Measurements from ENCODE around the gene FZD1.

Gene FZD1

DNA sequence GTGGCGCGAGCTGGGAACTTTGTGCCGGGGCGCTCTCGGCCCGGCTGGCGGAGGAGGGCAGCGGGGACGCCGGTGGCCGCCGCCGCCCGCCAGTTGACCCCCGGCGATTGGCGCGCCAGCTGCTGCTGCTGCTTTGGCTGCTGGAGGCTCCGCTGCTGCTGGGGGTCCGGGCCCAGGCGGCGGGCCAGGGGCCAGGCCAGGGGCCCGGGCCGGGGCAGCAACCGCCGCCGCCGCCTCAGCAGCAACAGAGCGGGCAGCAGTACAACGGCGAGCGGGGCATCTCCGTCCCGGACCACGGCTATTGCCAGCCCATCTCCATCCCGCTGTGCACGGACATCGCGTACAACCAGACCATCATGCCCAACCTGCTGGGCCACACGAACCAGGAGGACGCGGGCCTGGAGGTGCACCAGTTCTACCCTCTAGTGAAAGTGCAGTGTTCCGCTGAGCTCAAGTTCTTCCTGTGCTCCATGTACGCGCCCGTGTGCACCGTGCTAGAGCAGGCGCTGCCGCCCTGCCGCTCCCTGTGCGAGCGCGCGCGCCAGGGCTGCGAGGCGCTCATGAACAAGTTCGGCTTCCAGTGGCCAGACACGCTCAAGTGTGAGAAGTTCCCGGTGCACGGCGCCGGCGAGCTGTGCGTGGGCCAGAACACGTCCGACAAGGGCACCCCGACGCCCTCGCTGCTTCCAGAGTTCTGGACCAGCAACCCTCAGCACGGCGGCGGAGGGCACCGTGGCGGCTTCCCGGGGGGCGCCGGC, 870 bp downstream of the FZD1 start:
- DNase-seq (ENCODE audit: low spot score): peak; percentile 66

DNA sequence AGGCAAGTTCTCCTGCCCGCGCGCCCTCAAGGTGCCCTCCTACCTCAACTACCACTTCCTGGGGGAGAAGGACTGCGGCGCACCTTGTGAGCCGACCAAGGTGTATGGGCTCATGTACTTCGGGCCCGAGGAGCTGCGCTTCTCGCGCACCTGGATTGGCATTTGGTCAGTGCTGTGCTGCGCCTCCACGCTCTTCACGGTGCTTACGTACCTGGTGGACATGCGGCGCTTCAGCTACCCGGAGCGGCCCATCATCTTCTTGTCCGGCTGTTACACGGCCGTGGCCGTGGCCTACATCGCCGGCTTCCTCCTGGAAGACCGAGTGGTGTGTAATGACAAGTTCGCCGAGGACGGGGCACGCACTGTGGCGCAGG, 1.4 kb downstream of the FZD1 start:
- DNase-seq (ENCODE audit: low spot score): no peak

DNA sequence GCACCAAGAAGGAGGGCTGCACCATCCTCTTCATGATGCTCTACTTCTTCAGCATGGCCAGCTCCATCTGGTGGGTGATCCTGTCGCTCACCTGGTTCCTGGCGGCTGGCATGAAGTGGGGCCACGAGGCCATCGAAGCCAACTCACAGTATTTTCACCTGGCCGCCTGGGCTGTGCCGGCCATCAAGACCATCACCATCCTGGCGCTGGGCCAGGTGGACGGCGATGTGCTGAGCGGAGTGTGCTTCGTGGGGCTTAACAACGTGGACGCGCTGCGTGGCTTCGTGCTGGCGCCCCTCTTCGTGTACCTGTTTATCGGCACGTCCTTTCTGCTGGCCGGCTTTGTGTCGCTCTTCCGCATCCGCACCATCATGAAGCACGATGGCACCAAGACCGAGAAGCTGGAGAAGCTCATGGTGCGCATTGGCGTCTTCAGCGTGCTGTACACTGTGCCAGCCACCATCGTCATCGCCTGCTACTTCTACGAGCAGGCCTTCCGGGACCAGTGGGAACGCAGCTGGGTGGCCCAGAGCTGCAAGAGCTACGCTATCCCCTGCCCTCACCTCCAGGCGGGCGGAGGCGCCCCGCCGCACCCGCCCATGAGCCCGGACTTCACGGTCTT, 1.9 kb downstream of the FZD1 start:
- no peak for DNase-seq (ENCODE audit: low spot score)

DNA sequence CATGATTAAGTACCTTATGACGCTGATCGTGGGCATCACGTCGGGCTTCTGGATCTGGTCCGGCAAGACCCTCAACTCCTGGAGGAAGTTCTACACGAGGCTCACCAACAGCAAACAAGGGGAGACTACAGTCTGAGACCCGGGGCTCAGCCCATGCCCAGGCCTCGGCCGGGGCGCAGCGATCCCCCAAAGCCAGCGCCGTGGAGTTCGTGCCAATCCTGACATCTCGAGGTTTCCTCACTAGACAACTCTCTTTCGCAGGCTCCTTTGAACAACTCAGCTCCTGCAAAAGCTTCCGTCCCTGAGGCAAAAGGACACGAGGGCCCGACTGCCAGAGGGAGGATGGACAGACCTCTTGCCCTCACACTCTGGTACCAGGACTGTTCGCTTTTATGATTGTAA, 2.5 kb downstream of the FZD1 start:
- DNase-seq (ENCODE audit: low spot score): no peak

DNA sequence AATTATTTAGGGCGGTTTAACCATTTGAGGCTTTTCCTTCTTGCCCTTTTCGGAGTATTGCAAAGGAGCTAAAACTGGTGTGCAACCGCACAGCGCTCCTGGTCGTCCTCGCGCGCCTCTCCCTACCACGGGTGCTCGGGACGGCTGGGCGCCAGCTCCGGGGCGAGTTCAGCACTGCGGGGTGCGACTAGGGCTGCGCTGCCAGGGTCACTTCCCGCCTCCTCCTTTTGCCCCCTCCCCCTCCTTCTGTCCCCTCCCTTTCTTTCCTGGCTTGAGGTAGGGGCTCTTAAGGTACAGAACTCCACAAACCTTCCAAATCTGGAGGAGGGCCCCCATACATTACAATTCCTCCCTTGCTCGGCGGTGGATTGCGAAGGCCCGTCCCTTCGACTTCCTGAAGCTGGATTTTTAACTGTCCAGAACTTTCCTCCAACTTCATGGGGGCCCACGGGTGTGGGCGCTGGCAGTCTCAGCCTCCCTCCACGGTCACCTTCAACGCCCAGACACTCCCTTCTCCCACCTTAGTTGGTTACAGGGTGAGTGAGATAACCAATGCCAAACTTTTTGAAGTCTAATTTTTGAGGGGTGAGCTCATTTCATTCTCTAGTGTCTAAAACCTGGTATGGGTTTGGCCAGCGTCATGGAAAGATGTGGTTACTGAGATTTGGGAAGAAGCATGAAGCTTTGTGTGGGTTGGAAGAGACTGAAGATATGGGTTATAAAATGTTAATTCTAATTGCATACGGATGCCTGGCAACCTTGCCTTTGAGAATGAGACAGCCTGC, 3.1 kb downstream of the FZD1 start:
- DNase-seq (ENCODE audit: low spot score): no peak

DNA sequence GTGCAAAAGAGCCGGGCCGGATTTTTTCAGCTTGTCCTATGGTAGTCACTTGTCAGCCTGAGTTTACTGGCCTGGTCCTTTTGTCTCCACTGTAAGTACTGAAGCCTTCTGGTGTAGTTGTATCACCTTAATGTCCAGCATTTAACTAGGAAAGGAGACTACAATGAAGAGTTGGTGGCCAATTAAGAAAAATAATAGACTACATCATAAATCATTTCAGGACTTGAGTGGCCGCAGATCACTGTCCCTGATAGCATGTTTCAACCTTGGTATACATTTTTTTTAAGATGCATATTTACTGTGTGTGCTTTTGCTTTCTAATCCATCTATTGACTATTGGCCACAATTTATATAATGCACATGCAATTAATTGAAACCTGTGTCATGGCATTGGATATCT, 6.1 kb downstream of the FZD1 start:
- DNase-seq (ENCODE audit: low spot score): no peak

DNA sequence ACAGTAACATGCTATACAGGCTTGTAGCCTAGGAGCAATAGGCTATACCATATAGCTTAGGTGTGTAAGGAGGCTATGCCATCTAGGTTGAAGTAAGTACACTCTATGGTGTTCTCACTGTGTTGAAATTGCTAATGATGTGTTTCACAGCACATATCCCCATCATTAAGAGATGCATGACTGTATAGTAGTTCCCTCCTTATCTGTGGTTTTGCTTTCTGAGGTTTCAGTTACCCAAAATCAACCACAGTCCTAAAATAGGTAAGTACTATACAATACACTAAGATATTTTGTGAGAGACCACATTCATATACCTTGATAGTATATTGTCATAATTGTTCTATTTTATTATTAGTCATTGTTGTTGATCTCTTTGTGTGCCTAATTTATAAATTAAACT, 12.7 kb downstream of the FZD1 start:
- DNase-seq (ENCODE audit: low spot score): no peak

DNA sequence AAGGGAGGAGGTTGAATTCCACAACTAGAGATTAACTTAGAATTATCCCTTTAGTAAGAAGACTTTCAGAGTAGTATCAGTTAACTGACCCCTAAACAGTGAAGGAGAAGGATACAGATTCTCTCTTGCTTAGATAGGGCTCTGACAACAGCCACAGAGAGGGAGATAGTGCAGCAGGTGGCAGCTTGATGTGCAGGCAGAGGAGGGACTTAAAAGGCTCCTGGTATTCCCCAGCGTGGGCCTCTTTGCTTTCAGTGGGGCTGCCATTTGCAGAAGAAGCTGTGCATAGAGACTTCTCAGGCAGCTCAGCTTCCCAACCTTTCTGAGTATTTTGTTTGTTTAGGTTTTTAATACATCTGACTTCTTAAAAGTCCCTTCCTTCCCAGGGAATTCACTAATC, 16.0 kb downstream of the FZD1 start:
- no peak for DNase-seq (ENCODE audit: low spot score)

DNA sequence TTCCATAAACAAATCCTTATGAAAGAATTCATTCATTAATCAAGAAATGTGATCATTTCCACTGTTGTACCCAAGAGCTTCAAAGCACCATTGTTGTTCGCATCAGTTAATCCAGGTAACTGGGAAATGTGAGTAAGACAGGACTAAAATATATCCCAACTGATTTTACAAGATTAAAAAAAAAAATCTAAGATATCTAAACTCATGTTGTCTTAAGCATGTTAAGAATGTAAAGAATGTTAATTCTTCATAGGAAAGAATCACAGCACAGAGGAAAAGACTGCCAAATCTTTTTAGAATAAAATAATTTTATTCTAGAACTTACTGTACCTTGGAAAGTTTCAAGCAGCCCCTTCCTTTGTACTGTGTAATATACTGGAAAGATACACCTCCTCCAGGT, 16.4 kb downstream of the FZD1 start:
- DNase-seq (ENCODE audit: low spot score): peak; percentile 17

DNA sequence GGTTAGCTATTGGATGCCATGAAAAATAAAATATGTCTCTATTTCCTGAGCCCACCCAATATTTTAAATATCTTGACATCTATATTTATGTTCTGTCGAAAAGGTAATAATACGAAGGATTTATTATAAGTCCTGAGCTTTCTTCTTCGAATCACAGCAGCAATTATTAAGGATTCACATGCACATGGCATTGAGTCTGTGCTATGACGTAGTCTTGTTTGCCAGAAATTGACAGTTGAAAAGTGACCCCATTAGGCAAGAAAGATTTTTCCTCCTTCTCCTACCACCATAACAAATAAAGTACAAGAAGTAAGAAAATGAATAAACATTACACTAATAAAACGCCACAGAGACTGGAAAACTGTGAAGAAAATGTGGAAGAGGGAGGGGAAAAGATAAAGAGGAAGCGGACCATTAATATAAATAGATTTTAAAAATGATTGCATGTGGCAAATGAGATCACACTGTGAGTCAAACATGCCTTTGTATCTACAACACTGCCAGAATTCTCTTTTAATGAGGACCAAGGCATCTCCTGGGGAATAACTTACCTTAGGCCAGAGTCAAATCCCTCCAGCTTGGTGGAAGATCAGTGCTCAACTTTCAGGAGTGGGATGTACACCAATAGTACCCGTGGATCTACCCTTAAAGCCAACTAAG, 21.6 kb downstream of the FZD1 start:
- peak; percentile 19 for DNase-seq (ENCODE audit: low spot score)

DNA sequence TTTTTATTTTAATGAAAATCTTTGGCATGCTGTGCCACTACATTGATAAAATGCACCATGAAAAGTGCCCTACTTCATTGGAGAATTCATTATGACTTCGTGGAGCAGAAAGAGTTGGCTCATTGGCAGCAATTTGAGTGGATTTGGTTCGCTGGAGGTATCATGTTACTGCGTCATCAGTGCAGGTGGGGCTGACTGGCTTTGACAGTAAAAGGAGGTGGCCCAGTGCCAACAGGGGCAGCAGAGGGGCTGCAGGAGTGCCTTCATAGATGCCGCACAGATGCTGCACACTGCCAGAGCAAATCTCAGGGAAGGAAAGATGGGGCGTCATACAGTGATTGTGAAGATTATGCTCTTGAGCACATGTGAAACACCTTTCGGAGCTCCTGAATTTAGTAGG, 22.2 kb downstream of the FZD1 start:
- DNase-seq (ENCODE audit: low spot score): no peak

DNA sequence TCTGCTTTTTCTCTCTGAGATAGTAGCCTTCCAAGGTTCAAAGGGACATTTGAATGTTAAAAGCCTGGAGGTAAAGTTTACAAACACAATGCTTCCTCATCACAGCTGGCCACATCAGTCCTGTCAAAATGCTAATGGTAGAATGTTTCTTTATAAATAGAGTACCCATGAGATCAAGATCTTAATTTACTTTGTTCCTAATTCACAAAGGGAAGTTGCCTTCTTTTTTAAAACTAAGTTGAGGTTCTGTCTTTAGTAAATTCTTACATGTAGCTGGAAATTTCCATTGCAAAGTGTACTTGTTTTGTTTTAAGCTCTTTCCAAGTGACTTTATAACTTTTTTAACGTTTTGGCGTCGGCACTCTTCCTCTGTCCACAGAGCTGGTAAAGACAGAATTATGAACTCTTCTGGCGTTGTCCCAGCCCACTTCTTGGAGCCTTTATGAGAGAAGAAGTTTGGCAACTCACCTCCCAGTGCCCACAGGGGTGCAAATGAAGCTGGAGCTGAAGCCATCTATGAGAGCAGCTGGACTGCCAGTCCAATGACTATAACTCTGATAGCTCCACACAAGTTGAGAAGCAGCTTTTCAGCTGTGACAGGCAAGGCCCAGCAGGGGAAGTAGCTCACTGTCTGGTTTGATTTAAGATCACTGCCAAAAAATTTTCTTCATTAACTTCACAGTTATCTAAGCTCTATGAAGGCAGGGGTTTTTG, 23.3 kb downstream of the FZD1 start:
- peak; percentile 25 for DNase-seq (ENCODE audit: low spot score)

DNA sequence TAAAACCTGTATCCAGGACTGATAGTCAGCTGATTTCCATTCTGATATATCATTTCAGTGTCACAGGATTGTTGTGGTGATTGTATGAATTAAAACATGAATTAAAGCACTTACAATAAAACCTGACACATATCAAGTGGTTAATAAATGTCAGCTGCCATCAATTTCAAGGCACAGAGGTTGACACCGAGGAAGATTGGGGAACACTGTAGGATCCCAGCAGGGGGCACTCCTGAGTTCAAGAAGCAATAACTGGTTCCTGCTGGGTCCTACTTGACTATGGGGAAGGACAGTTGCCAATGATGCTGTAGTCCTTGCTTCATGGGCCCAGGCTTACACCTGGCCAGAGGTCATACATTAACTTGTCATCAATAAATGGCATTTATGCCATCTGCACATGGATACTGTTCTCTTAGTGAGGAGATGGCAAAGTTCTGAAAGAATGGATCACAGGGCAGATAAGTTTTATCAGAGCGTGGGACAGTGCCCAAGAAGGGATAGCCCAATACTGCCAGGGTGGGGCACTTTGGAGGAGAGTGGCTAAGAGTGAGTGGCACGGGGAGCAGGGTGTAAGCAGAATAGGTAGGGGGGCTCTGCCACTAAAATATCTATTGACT, 24.1 kb downstream of the FZD1 start:
- DNase-seq (ENCODE audit: low spot score): no peak

DNA sequence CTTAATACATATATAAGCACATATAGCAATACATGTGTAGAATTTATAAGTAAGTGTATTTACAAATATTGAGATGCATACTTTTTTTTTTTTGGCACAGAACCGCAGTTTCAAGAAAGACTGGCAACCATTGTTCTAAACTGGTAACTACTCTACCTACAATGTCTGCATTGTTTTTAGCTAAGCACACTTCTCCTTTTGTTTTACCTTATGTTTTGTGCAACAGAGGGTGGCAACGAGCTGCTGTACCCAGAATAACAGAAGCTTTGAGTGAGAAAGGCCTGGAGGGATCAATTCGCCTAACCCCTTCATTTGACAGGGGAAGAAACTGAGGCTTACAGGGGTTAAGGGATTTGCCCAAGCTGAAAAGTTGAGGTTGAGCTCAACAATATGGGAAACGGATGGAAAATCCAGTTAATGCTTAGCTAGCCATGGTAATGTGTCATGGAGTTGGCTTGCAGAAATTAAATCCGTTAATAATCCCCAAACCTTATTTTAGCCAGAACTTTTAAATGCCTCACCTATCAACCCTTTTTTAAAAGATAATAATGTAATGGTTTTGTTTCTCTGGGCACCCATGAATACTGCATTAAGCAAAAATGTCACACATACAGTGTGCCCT, 25.5 kb downstream of the FZD1 start:
- no peak for DNase-seq (ENCODE audit: low spot score)

DNA sequence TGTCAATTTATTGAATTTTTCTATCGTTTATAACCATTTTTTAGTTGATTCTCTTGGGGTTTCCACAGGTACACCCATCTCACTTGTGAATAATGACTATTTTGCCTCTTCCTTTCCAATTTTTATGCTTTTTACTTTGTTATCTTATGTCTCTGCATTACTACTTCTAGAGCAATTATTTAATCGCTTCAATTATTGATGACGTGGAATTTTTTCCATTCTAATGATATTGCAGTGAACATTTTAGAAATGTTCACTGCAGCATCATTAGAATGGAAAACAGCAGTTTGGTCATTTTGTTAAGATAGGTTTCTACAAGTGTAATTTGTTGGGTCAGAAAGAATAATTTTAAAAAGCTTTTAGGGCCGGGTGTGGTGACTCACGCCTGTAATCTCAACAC, 27.1 kb downstream of the FZD1 start:
- DNase-seq (ENCODE audit: low spot score): no peak

DNA sequence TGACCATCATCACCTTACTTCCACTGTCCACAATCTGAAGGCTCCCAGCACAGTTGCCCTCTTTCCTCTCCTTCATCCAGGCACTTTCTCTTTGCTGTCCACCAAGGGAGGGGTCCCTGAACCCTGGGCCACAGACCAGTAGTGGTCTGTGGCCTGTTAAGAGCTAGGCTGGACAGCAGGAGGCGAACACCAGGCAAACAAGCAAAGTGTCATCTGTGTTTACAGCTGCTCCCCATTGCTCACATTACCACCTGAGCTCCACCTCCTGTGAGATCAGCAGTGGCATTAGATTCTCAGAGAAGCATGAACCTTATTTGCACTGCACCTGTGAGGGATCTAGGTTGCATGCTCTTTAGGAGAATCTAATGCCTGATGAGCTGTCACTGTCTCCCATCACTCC, 27.7 kb downstream of the FZD1 start:
- no peak for DNase-seq (ENCODE audit: low spot score)

DNA sequence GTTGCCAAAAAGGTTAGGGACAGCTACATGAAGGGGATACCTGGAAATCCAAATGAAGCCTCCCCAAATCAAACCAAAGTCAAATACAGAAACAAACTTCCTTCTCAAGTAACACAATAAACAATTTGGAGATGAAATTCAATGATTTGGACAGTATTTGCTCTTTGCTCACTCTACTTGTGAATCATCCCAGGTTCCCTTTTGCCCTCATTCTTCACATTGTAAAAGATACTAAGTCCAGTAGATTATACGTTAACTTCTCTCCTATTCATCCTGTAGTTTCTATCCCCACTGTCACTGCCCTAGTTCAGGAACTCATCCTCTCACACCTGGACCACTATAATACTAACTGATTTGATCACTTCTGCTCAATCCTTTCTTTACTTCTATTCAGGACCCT, 28.3 kb downstream of the FZD1 start:
- DNase-seq (ENCODE audit: low spot score): no peak

DNA sequence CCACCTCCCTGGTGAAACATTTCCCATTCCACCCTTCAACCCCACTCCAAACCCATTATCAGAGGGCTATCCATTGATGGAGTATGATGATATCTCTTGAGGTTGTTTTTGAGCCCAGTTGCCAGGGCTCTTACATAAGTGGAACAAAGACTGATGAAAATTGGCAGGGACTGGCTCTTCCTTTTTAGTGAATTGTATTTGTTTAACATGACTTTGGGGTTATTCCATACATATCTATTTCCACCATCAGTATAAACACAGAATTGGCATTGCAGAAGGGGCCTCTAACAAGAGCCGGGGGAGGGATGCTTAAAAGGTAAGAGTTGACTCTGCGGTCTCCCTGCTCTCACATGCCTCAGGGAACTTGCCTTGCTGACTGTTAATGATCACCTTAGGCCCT, 28.9 kb downstream of the FZD1 start:
- no peak for DNase-seq (ENCODE audit: low spot score)

DNA sequence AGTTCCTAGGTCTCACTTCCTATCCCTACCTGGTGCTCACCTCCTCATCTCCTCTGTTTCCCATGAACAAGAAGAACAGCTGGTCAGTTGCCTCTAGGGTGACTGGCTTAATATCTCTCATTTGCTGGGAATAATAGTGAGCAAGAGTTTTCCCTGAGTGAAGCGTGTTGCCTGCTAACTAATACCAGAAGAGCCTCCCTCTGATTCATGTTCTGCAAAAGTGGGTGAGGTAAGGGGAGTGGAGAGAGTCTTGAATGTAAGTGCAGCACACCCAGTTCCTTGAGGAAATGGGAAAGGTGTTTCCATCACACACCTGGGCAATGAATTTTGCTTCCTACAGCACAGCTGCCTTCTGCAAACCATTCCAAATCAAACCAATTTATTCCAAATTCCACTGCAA, 29.6 kb downstream of the FZD1 start:
- DNase-seq (ENCODE audit: low spot score): no peak

DNA sequence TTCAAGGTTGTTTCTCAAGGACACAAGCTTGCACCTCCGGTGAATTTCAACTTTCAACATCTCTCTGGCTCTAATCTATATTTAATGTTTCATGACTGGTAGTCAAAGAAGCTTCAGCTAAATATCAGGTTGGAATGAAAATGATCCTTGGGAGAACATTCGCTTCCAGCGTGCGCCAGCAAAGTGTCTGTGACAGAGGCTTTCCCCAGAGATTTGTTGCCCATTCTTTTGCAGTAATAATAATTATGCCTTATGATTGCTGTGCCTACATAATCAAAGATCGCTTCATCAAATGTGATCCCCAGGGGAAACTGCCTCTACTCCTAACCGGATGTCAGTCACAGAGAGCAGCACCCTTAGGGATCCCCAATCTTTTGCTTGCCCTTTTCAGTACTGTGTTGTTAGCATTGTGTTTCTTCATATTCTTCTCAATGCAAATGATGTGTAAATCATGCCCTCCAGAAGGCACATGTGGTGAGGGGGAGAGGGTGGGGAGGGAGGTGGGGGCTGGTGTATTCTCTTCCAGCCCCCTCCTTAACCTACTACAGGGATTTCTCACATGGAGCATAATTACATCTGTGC, 30.5 kb downstream of the FZD1 start:
- no peak for DNase-seq (ENCODE audit: low spot score)

DNA sequence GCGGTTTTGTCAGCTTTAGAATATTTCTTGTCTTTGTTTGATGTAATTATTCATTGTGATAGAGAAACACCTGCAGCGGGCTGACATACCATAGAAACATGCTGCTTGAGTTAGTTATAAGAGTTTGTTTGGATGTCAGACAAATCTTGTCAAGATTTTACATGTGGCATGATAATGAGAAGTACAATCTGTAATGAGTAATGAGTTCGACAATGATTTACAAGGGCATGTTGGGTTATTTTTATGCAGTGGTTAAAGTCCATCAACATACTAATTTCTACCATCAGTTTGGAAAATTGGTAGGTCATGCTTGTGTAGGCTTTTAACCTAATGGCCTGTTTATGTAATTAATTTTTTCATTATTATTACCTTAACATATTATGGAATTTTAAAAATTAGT, 31.3 kb downstream of the FZD1 start:
- DNase-seq (ENCODE audit: low spot score): no peak

Measured in GM03348 (cell line).